Fibroblast of lung (primary cell): ENCODE data around the gene SPOCK3. TPM values are rescaled to one million over a fixed set of nuclear protein-coding genes. Genes with fewer than 3 reads are reported as not detected.

Source experiments
- DNase-seq, 2 donors: peaks; one replicate each; pipeline versions ENCODE4 v3.0.0 to v3.0.0-alpha.2; 2010; ENCODE audit warnings: low read depth in 2 of 2
- H2AFZ ChIP-seq: 2 replicates; pipeline ENCODE4 v1.5.1; 2012; ENCODE audit warnings: low read length, control low read depth, inconsistent platforms
- H3K27ac ChIP-seq: 2 replicates; pipeline ENCODE4 v1.5.1; 2011; ENCODE audit warnings: low read length, control low read depth; ENCODE audit not compliant: insufficient read depth
- H3K27me3 ChIP-seq: 2 replicates; pipeline ENCODE4 v1.5.1; 2011; ENCODE audit warnings: mild to moderate bottlenecking, low read length; ENCODE audit not compliant: control insufficient read depth, insufficient read depth
- H3K36me3 ChIP-seq: 2 replicates; pipeline ENCODE4 v1.5.1; 2011; ENCODE audit warnings: low read length; ENCODE audit not compliant: control insufficient read depth, insufficient read depth
- H3K4me1 ChIP-seq: 2 replicates; pipeline ENCODE4 v1.5.1; 2011; ENCODE audit warnings: low read length; ENCODE audit not compliant: control insufficient read depth, insufficient read depth; ENCODE audit errors: extremely low read depth
- H3K4me2 ChIP-seq: 2 replicates; pipeline ENCODE4 v1.5.1; 2011; ENCODE audit warnings: low read length, control low read depth; ENCODE audit not compliant: insufficient read depth; ENCODE audit errors: extremely low read depth
- H3K4me3 ChIP-seq, 4 experiments: fragments of 200-600 bp in 1 of 4; sonication (generic) in 1 of 4; replicated peaks in 1 of 4; 2 replicates each; pipeline ENCODE4 v1.5.1; 2011 to 2016; ENCODE audit warnings: low read length in 4 of 4, low read depth in 3 of 4, mild to moderate bottlenecking in 3 of 4, control low read depth in 2 of 4, inconsistent platforms in 1 of 4, mixed read lengths in 1 of 4; ENCODE audit not compliant: insufficient read depth in 1 of 4; ENCODE audit errors: control extremely low read depth in 1 of 4
- H3K79me2 ChIP-seq: 2 replicates; pipeline ENCODE4 v1.5.1; 2012; ENCODE audit warnings: mild to moderate bottlenecking, low read length, inconsistent platforms; ENCODE audit not compliant: control insufficient read depth, insufficient read depth
- H3K9ac ChIP-seq: 2 replicates; pipeline ENCODE4 v1.5.1; 2011; ENCODE audit warnings: mild to moderate bottlenecking, low read length, control low read depth; ENCODE audit not compliant: insufficient read depth
- H3K9me3 ChIP-seq: 2 replicates; pipeline ENCODE4 v1.5.1; 2012; ENCODE audit warnings: low read depth, low read length; ENCODE audit not compliant: control insufficient read depth, insufficient read depth
- H4K20me1 ChIP-seq: 2 replicates; pipeline ENCODE4 v1.5.1; 2011; ENCODE audit warnings: low read length; ENCODE audit not compliant: control insufficient read depth, insufficient read depth; ENCODE audit errors: extremely low read depth
- EZH2 ChIP-seq: IDR thresholded peaks from 2 replicates; pipeline ENCODE4 v1.5.1; 2012; ENCODE audit warnings: low read length, control low read depth, mild to moderate bottlenecking; ENCODE audit errors: missing control alignments
- polyA plus RNA-seq, 2 donors: library from polyadenylated mRNA; depleted of rRNA in 1 of 2; stranded (reverse) in 1 of 2; unstranded in 1 of 2; fragments of >200 nt; gene quantifications; 2 replicates each; pipeline ENCODE4 v1.2.1, GENCODE V29; 2011 to 2012; ENCODE audit warnings: missing spikeins in 1 of 2
- total RNA-seq: library from RNA; depleted of rRNA; stranded (reverse); fragments of >200 nt; gene quantifications from 2 replicates; pipeline ENCODE4 v1.2.1, GENCODE V29; 2014
- TF ChIP-seq, protein P1 (sequence below), 2 donors: IDR thresholded peaks in 1 of 2; conservative IDR thresholded peaks in 1 of 2; 1 replicate in 1 of 2; 2 replicates in 1 of 2; pipeline ENCODE4 v1.5.1; 2011 to 2012; ENCODE audit warnings: low read length in 2 of 2, control low read depth in 1 of 2, inconsistent platforms in 1 of 2, low read depth in 1 of 2, mild to moderate bottlenecking in 1 of 2

Gene SPOCK3
- total and polyA plus RNA-seq, 2 donors (not counting 1 experiment from before 2014, with no cell fraction given): under 0.01 to 0.08 TPM

DNA sequence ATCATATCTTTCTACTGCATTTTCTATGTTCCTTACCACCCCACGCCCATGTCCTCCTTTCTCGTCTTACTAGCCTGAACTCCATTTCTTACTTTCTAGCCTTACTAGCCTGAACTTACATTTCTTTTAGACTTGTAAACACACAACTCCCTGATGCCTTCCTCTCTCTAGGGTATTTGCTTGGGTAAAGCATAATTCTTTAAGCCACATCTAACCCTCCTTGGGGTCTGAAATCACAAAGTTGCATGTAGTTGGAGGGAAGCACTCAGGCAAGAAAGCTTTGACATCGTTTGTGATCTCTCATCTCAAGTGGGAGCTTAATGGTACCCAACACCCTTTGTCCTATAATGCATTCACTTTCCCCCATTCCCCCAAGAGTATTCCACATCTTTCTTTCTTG, 124.4 kb downstream of the SPOCK3 start:
- TF ChIP-seq, protein P1, sequence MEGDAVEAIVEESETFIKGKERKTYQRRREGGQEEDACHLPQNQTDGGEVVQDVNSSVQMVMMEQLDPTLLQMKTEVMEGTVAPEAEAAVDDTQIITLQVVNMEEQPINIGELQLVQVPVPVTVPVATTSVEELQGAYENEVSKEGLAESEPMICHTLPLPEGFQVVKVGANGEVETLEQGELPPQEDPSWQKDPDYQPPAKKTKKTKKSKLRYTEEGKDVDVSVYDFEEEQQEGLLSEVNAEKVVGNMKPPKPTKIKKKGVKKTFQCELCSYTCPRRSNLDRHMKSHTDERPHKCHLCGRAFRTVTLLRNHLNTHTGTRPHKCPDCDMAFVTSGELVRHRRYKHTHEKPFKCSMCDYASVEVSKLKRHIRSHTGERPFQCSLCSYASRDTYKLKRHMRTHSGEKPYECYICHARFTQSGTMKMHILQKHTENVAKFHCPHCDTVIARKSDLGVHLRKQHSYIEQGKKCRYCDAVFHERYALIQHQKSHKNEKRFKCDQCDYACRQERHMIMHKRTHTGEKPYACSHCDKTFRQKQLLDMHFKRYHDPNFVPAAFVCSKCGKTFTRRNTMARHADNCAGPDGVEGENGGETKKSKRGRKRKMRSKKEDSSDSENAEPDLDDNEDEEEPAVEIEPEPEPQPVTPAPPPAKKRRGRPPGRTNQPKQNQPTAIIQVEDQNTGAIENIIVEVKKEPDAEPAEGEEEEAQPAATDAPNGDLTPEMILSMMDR (conservative IDR thresholded peaks at IDR 0.05 in 1 of 2, IDR thresholded peaks at IDR 0.05 in 1 of 2; ENCODE audit: low read depth in 1 of 2, low read length in 2 of 2): no peak
- no peak for TF ChIP-seq EZH2
- no peak overlapping the region for H3K4me2 ChIP-seq
- H4K20me1 ChIP-seq: no peaks in the 10 kb centered on the region
- H3K9ac ChIP-seq: no peak overlapping the region
- no peaks in the 10 kb centered on the region for H3K4me1 ChIP-seq
- H3K36me3 ChIP-seq: no peaks in the 10 kb centered on the region
- no peak overlapping the region for H3K27ac ChIP-seq
- no peaks in the 10 kb centered on the region for H3K9me3 ChIP-seq
- H3K4me3 ChIP-seq: no peak overlapping the region
- H2AFZ ChIP-seq: no peak overlapping the region
- H3K27me3 ChIP-seq: no peaks in the 10 kb centered on the region
- no peak for DNase-seq
- H3K79me2 ChIP-seq: no peaks in the 10 kb centered on the region

DNA sequence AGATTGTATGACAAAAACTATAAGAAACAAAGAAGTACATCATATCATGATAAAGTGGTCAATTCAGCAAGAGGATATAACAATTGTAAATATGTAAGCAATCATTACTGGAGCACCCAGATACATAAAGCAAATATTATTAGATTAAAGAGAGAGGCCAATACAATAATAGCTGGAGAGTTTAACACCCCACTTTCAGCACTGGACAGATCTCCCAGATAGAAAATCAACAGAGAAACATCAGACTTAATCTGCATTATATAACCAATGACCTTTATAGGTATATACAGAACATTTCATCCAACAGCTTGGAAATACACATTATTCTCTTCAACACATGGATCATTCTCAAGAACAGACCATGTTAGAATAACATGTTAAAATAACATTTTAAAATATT, 128.4 kb downstream of the SPOCK3 start:
- Histone ChIP-seq H3K4me3 (no peak overlapping the region), H3K79me2 (no peaks in the 10 kb centered on the region), H4K20me1 (no peaks in the 10 kb centered on the region), H3K4me1 (no peaks in the 10 kb centered on the region), H3K4me2 (no peak overlapping the region), H3K36me3 (no peaks in the 10 kb centered on the region), H2AFZ (no peak overlapping the region), H3K27me3 (no peaks in the 10 kb centered on the region), H3K9me3 (no peaks in the 10 kb centered on the region), H3K9ac (no peak overlapping the region), H3K27ac (no peak overlapping the region)
- TF ChIP-seq, protein P1 (conservative IDR thresholded peaks at IDR 0.05 in 1 of 2, IDR thresholded peaks at IDR 0.05 in 1 of 2; ENCODE audit: low read depth in 1 of 2, low read length in 2 of 2): no peak
- no peak for TF ChIP-seq EZH2
- DNase-seq: no peak

DNA sequence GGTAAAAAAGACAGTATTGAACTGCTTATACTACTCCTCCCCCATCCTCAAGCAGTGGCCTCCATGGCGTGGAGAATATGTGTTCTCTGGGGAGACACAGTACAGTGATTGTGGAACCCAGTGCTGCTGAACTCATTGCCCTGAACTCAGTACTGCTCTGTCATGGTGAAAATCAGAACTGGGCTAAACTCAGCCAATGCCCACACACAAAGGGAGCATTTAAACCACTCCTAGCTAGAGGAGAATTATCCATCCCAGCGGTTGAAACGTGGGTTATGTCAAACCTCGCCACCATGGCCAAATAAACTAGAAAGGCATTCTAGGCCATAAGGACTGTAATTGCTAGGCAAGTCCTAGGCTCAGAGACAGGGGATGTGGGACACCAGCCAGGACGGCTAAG, 131.8 kb downstream of the SPOCK3 start:
- H3K36me3 ChIP-seq: no peaks in the 10 kb centered on the region
- H4K20me1 ChIP-seq: no peaks in the 10 kb centered on the region
- no peaks in the 10 kb centered on the region for H3K27me3 ChIP-seq
- H3K4me2 ChIP-seq: no peak overlapping the region
- no peaks in the 10 kb centered on the region for H3K79me2 ChIP-seq
- no peak for TF ChIP-seq EZH2
- TF ChIP-seq, protein P1 (conservative IDR thresholded peaks at IDR 0.05 in 1 of 2, IDR thresholded peaks at IDR 0.05 in 1 of 2; ENCODE audit: low read depth in 1 of 2, low read length in 2 of 2): no peak
- H3K4me3 ChIP-seq: no peak overlapping the region
- H3K9ac ChIP-seq: no peak overlapping the region
- no peak overlapping the region for H3K27ac ChIP-seq
- H3K4me1 ChIP-seq: no peaks in the 10 kb centered on the region
- no peak overlapping the region for H2AFZ ChIP-seq
- DNase-seq: no peak
- H3K9me3 ChIP-seq: no peaks in the 10 kb centered on the region
